Measurements from ENCODE around the gene SLC1A2. TPM values are rescaled to one million over a fixed set of nuclear protein-coding genes. Genes with fewer than 3 reads are reported as not detected.

Gene SLC1A2
- total RNA-seq, 1 donor from 2014 or later: 1.9 TPM

- DNase-seq (ENCODE audit: low spot score in 2 of 2, unreplicated experiment in 2 of 2): no peak
- H3K4me1 Mint-ChIP-seq: peaks cover 16% of the 10 kb centered on the region
- no peak overlapping the region for H3K27ac Mint-ChIP-seq
- no peak for TF ChIP-seq CTCF (IDR thresholded peaks at IDR 0.05; ENCODE audit: unreplicated experiment)
- H3K36me3 Mint-ChIP-seq: no peaks in the 10 kb centered on the region
- peaks cover 6% of the 10 kb centered on the region for H3K27me3 Mint-ChIP-seq (ENCODE audit: low read depth)
- no peak overlapping the region for H3K4me3 Mint-ChIP-seq
- peaks cover 4% of the 10 kb centered on the region for H3K9me3 Mint-ChIP-seq
Measured at GRCh38 chr11:35402751-35403660, 16.4 kb downstream of the SLC1A2 start.

GRCh38 chr11:35398881-35399280 is 20.5 kb downstream of the SLC1A2 start:
- Mint-ChIP-seq H3K9me3 (peaks cover 7% of the 10 kb centered on the region), H3K27me3 (ENCODE audit: low read depth) (peaks cover 12% of the 10 kb centered on the region), H3K36me3 (no peaks in the 10 kb centered on the region), H3K27ac (no peak overlapping the region), H3K4me3 (no peak overlapping the region), H3K4me1 (peaks cover 14% of the 10 kb centered on the region)
- TF ChIP-seq CTCF (IDR thresholded peaks at IDR 0.05; ENCODE audit: unreplicated experiment): no peak
- no peak for DNase-seq (ENCODE audit: low spot score in 2 of 2, unreplicated experiment in 2 of 2)

GRCh38 chr11:35394941-35395340 is 24.4 kb downstream of the SLC1A2 start:
- Mint-ChIP-seq H3K4me1 (peaks cover 3% of the 10 kb centered on the region), H3K27ac (no peak overlapping the region), H3K9me3 (peaks cover 7% of the 10 kb centered on the region), H3K4me3 (no peak overlapping the region), H3K36me3 (no peaks in the 10 kb centered on the region), H3K27me3 (ENCODE audit: low read depth) (peaks cover 27% of the 10 kb centered on the region)
- no peak for DNase-seq (ENCODE audit: low spot score in 2 of 2, unreplicated experiment in 2 of 2)
- no peak for TF ChIP-seq CTCF (IDR thresholded peaks at IDR 0.05; ENCODE audit: unreplicated experiment)

GRCh38 chr11:35393098-35393497 is 26.3 kb downstream of the SLC1A2 start:
- no peak for DNase-seq (ENCODE audit: low spot score in 2 of 2, unreplicated experiment in 2 of 2)
- TF ChIP-seq CTCF (IDR thresholded peaks at IDR 0.05; ENCODE audit: unreplicated experiment): no peak
- H3K36me3 Mint-ChIP-seq: no peaks in the 10 kb centered on the region
- peaks cover 3% of the 10 kb centered on the region for H3K4me1 Mint-ChIP-seq
- H3K27ac Mint-ChIP-seq: no peak overlapping the region
- peaks cover 24% of the 10 kb centered on the region for H3K27me3 Mint-ChIP-seq (ENCODE audit: low read depth)
- H3K9me3 Mint-ChIP-seq: peaks cover 4% of the 10 kb centered on the region
- H3K4me3 Mint-ChIP-seq: no peak overlapping the region

- Mint-ChIP-seq H3K27ac (no peak overlapping the region), H3K4me3 (no peak overlapping the region), H3K9me3 (no peaks in the 10 kb centered on the region), H3K27me3 (ENCODE audit: low read depth) (peaks cover 21% of the 10 kb centered on the region), H3K4me1 (peaks cover 8% of the 10 kb centered on the region), H3K36me3 (no peaks in the 10 kb centered on the region)
- DNase-seq (ENCODE audit: low spot score in 2 of 2, unreplicated experiment in 2 of 2): peak; percentile 75 to 95
- peak; percentile 84 for TF ChIP-seq CTCF (IDR thresholded peaks at IDR 0.05; ENCODE audit: unreplicated experiment)
Measured at GRCh38 chr11:35391922-35392688, 27.3 kb downstream of the SLC1A2 start.

Measured in mesothelial cell of epicardium (in vitro differentiated cells).